ENCODE results near the gene KRT6C. TPM values are rescaled to one million over a fixed set of nuclear protein-coding genes. Genes with fewer than 3 reads are reported as not detected.

Gene KRT6C
- polyA plus RNA-seq, 1 experiment = not detected

GRCh38 chr12:52438305-52439301 is 35.0 kb downstream of the KRT6C start:
- CTCF ChIA-PET = no interaction called here
- H3K9me3 ChIP-seq (ENCODE audit: control insufficient read depth, insufficient read depth, low read length) = no peaks in the 10 kb centered on the region
- POLR2A ChIA-PET = no interaction called here
- TF ChIP-seq, protein P1, sequence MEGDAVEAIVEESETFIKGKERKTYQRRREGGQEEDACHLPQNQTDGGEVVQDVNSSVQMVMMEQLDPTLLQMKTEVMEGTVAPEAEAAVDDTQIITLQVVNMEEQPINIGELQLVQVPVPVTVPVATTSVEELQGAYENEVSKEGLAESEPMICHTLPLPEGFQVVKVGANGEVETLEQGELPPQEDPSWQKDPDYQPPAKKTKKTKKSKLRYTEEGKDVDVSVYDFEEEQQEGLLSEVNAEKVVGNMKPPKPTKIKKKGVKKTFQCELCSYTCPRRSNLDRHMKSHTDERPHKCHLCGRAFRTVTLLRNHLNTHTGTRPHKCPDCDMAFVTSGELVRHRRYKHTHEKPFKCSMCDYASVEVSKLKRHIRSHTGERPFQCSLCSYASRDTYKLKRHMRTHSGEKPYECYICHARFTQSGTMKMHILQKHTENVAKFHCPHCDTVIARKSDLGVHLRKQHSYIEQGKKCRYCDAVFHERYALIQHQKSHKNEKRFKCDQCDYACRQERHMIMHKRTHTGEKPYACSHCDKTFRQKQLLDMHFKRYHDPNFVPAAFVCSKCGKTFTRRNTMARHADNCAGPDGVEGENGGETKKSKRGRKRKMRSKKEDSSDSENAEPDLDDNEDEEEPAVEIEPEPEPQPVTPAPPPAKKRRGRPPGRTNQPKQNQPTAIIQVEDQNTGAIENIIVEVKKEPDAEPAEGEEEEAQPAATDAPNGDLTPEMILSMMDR (IDR thresholded peaks at IDR 0.05; ENCODE audit: low read depth, low read length) = no peak
- no peak overlapping the region for H3K27ac ChIP-seq (ENCODE audit: low read depth, low read length)
- peaks cover 3% of the 10 kb centered on the region for H3K27me3 ChIP-seq (ENCODE audit: control insufficient read depth, insufficient read depth, low read length)
- H3K4me3 ChIP-seq (ENCODE audit: low read depth, low read length) = no peak overlapping the region
- DNase-seq (ENCODE audit: low read depth, low spot score) = no peak

DNA sequence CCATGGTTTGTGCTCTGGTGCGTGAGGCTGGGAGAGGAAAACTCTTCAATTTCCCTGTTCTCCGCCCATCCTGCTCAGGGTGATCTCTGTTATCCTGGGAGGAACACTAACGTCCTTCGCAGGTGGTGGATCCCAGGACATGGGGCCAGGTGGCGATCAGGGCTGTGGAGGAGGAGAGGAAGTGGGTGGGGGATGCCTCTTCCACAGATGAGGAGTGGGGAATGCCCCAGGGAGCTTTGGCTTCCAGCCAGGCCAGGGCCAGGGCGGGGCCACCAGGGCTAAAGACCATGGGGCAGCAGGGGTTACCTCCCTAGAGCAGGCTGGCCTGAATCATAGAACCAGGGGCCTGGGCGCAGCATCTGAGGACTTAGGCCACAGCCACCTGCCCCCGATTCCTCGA is 36.1 kb downstream of the KRT6C start:
- CTCF ChIA-PET = no interaction called here

DNA sequence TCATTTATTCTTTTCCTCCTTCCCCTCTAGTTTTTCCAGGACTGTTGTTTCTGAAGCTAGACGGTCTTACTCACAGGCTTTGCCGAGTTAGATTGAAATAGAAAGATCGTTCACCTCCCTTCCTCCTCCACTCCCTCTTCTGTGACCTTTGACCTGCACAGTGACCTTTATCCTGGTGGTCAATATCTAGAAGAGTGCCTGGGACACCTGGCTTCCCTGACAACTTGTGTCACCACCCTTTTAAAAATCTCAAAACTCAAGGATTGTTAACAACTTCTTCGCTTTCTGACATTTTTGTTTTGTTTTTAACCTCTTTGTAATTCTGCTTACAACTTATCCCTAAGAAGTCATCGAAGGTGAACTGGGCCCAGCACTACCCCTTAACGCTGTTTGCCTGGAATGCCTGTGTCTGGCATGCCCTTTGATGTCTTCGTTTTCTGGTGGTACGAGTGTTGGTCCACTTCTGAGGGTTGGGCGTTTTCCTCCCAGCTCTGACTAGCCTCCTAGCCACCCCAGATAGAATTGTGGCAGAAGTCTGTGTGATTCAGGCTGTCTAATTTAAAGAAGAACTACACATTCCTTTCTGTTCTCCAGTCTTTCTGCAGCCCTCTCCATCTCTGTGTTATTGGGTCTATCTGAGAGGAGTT is 36.7 kb downstream of the KRT6C start:
- no peak overlapping the region for H3K4me3 ChIP-seq (ENCODE audit: low read depth, low read length)
- POLR2A ChIA-PET = no interaction called here
- H3K9me3 ChIP-seq (ENCODE audit: control insufficient read depth, insufficient read depth, low read length) = no peaks in the 10 kb centered on the region
- peaks cover 8% of the 10 kb centered on the region for H3K27me3 ChIP-seq (ENCODE audit: control insufficient read depth, insufficient read depth, low read length)
- TF ChIP-seq, protein P1 (IDR thresholded peaks at IDR 0.05; ENCODE audit: low read depth, low read length) = no peak
- no peak for DNase-seq (ENCODE audit: low read depth, low spot score)
- CTCF ChIA-PET = no interaction called here
- H3K27ac ChIP-seq (ENCODE audit: low read depth, low read length) = no peak overlapping the region

More for the DNA sequence above, 36.1 kb downstream of the KRT6C start:
- no peak for DNase-seq (ENCODE audit: low read depth, low spot score)
- TF ChIP-seq, protein P1 (IDR thresholded peaks at IDR 0.05; ENCODE audit: low read depth, low read length) = no peak
- H3K27ac ChIP-seq (ENCODE audit: low read depth, low read length) = no peak overlapping the region
- H3K9me3 ChIP-seq (ENCODE audit: control insufficient read depth, insufficient read depth, low read length) = no peaks in the 10 kb centered on the region
- no peak overlapping the region for H3K4me3 ChIP-seq (ENCODE audit: low read depth, low read length)
- peaks cover 8% of the 10 kb centered on the region for H3K27me3 ChIP-seq (ENCODE audit: control insufficient read depth, insufficient read depth, low read length)
- POLR2A ChIA-PET = no interaction called here

DNA sequence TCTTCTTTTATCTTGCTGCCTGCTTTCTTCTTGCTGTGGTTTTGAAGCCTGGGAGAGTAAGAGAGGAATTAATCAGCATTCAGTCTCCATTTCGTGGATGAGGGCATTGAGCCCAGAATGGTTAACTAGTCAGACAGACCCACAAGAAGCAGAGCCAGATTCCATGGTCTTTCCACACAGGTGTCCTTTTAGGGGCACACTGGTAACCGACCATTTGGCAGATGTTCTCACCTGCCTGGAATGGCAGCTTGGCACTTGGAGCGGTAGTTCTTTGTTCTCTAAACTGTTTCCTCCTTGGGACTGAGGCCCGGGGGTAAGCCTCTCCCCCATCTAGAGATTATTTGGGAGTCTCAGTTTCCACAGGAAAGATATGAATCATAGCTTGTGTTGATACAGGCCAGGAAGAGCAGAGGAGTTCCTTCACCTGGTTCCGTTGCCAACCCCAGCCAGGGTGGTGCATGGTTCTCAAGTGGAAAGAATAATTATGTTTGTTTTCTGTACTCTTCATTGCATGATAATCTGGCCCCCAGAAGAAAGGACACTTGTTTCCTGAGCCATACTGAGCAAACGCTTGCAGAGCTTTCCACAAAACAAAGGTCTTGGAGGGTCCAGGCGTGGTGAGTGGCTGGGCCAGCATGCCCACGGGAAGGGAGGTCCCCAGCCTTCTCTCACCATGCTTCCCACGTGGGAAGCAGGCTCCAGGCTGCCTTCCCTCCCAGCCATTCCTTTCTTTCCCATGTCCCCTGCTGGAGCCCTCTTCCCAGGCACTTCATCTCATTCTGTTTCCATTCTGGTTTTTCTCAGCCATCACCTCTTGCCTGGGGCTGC is 37.4 kb downstream of the KRT6C start:
- H3K27ac ChIP-seq (ENCODE audit: low read depth, low read length) = no peak overlapping the region
- H3K9me3 ChIP-seq (ENCODE audit: control insufficient read depth, insufficient read depth, low read length) = no peaks in the 10 kb centered on the region
- no peak overlapping the region for H3K4me3 ChIP-seq (ENCODE audit: low read depth, low read length)
- DNase-seq (ENCODE audit: low read depth, low spot score) = no peak
- TF ChIP-seq, protein P1 (IDR thresholded peaks at IDR 0.05; ENCODE audit: low read depth, low read length) = no peak
- ChIA-PET CTCF (no interaction called here), POLR2A (no interaction called here)
- peaks cover 10% of the 10 kb centered on the region for H3K27me3 ChIP-seq (ENCODE audit: control insufficient read depth, insufficient read depth, low read length)
